ENCODE data around the gene CCDC88C.

CCDC88C gene

GRCh38 chr14:91326514-91327249 lies 90.9 kb downstream of the CCDC88C start:
- no peak for DNase-seq

GRCh38 chr14:91324606-91325575 lies 92.7 kb downstream of the CCDC88C start:
- no peak for DNase-seq

DNA sequence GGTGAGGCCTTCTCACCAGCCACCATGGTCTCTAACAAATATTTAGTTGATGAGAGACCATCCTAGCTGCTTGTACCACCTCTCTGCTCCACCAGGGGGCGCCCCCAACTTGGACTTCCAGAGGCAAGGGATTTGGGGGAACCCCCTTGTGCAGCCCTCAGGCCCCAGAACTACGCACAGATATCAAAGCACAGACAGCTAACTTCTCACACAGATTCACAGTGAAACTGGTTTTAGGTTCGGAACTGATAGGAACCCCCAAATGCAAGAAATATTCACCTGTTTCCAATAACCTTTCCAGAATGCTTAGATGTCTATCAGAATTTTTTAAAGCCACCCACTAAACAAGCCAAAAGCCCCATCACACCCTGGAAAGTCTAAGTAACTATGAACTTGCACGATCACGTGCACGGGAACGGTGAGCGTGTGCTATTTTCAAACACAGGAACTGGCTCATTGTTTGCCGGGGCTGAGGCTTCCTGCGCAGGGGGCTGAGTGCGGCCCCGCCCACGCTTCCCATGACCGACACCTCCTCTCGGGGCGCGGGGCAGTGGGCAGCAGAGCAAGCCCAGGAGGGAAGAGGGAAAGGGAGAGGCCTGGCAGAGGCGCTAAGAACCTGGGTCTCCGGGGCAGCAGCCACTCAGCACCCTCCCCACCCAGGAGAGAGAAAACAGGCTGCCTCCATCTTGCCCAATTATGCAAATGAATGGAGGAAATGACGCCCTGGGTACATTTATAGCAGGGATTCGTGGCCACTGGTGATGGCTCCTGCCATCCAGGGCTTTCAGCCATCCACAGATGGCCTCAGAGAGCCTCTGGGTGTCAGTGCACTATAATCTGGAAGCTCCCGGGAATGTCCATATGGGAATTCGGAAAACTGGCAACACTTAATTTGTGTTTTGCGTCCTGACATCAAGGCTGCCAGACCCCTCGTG lies 93.7 kb downstream of the CCDC88C start:
- DNase-seq: peak; percentile 95

DNA sequence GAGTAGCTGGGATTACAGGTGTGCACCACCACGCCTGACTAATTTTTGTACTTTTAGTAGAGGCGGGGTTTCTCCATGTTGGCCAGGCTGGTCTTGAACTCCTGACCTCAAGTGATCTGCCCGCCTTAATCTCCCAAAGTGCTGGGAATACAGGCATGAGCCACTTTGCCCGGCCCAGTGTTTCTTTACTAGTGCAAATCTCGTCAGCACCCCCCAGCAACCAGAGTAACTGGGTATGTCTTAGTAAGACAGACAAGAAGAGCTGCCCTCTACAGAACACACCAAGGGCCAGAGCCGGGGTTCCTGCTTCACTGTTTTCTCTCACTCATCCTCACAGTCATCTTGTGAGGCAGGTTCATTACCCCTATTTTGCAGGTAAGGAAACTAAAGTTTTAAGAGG lies 94.6 kb downstream of the CCDC88C start:
- no peak for DNase-seq

- no peak for DNase-seq
Observed at GRCh38 chr14:91322623-91323022, 95.0 kb downstream of the CCDC88C start.

GRCh38 chr14:91321131-91321530 lies 96.5 kb downstream of the CCDC88C start:
- no peak for DNase-seq

DNA sequence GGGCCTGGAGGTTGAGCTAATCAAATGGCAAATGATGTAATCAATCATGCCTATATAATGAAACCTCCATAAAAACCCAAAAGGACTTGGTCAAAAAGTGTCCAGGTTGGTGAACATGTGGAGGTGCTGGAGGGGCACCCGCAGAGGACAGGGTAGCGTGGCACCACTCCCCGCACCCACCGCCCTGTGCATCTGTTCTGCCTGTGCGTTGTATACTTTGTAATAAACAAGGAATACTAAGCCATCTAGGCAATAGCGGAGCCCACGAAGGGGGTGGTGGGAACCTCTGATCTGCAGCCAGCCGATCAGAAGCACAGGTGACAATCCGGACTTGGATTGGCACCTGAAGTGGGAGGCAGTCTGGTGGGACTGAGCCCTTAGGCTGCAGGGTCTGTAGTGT lies 97.4 kb downstream of the CCDC88C start:
- no peak for DNase-seq

DNA sequence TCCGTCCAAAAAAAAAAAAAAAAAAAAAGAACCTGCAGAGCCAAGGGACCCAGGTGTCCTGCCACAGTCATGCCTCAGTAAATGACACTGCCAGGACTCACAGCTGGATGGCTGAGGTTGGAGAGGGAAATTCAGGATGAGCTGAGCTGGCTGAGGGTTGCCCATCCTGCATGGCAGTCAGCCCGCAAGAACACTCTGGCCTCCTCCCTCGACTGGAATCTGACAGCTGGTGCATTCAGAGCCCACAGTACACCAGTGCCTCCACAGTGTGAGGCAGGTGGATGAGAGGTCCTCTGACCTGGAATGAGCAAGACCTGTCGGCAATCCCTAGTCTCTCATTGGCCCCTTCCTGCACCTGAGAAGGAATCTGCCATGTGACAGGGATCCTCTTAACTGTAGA lies 98.7 kb downstream of the CCDC88C start:
- no peak for DNase-seq

DNA sequence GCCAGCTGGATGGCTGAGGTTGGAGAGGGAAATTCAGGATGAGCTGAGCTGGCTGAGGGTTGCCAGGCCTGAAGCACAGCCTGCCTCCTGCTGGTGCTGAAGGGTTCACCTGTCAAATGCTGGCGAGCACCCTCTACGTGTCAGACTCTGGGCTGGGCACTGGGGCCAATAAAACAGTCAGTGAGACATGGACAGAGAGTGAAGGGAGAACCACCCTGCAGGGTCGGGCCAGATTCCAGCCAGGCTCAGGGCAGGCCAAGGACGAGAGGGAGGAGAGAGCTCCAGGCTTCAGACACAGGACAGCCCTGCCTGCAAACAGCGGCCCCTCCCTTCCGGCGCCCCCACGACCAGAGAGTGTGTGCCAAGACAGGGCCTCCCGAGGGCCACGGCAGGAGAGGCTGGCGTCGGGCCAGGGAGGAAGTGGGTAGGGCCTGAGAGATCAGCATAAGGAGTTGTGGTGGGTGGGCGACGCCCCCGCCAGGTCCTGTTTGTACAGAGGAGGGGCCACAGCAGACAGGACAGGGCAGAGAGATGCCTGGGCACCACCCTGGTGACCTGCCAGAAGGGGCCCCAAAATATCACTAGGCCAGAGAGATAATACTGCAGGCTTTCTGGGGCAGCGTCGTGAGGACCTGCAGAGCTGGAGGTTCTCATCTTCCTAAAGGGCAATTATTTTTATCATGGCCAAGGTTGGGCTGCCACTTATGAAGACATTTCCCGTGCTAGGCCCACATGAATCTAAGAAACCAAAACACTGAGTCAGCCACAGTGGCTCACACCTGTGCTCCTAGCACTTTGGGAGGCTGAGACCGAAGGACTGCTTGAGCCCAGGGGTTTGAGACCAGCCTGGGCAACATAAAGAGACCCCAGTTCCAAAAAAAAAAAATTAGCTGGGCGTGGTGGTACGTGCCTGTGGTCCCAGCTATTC lies 100.0 kb downstream of the CCDC88C start:
- peak; percentile 82 for DNase-seq

DNA sequence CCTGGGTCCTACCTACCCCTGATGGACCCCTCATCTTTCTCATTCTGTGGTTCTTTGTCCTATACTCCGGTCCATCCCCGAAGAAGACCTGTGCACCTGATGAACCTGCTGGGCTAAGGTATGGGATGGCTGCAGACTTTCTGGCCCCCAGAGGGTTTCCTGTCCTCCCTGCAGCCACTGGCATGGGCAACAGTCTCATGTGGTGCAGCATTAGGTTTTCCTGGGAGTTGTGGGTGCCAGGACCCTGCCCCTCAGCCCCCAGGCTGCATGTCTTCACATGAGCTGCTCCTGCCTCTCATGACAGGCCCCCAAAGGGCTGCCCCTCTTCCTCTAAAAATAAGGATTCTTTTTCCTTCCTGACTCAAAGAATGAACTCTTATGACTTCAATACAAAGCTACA lies 100.9 kb downstream of the CCDC88C start:
- DNase-seq: no peak

- DNase-seq: peak; percentile 92
Observed at GRCh38 chr14:91315844-91316267, 101.8 kb downstream of the CCDC88C start.

DNA sequence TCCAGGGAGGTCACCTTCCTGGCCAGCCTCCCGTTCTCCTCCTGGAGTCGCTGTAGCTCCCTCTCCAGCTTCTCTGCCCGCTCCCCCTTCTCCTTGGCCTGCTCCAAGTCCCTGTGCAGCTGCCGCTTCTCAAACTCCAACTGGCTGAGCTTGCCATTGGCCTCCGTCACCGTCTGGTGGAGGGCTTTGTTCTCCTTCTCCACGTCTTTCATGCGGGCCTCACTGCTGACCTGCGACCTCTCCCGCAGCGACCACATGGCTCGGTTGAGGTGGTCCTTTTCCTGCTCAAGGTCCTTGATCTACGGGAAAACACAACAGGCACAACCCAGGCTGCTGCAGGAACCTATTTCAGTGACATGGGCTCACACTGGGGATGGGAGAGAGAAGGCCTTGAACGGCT lies 103.8 kb downstream of the CCDC88C start:
- no peak for DNase-seq

DNA sequence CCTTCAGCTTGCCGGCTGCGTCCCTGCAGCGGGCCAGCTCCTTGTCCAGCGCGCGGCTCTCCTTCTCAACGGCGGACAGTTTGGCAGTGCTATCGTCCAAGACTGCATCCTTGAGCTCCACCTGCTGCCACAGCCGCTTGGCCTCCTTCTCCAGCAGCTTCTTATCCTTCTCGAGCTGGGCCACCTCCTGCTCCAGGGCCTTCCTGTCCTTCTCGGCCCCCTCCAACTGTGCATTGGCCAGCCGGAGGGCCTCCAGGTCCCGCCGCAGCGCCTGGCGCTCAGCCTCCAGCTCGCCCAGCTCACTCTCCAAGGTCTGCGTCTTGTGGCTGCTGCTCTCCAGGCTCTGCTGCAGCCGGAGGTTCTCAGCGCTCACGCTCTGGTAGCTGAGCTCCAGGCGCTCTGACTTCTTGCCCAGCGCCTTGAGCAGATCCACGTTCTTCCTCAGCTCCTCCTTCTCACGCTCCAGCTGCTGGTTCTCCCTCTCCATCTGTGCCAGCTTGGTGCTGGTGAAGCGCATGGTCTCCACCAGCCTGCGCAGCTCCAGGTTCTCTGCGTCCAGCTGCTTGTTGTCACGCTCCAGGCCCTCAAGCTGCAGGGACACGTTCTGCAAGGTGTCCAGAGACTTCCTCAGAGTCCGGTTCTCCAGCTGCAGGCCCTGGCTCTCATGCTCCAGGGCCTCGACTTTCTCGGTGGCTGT lies 104.3 kb downstream of the CCDC88C start:
- no peak for DNase-seq

DNA sequence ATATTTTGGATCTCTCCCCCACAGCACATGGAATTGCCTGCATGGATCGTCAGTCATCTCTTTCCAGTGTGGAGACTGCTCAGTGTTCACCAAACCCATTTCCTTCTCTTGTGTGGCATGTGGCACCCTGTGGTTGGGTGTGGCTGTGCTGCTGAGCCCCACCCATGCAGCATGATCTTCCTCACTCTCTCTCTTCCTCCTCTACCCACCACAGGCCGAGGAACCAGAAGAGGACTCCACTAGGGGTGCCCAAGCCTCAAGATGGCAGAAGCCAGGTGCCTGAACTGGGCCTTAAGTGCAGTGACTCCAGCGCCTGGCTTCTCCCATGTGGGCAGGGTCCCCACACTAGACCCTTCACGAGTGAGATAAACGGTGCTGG lies 106.3 kb downstream of the CCDC88C start:
- DNase-seq: peak; percentile 51

- DNase-seq: no peak
Observed at GRCh38 chr14:91310606-91311283, 106.9 kb downstream of the CCDC88C start.

DNA sequence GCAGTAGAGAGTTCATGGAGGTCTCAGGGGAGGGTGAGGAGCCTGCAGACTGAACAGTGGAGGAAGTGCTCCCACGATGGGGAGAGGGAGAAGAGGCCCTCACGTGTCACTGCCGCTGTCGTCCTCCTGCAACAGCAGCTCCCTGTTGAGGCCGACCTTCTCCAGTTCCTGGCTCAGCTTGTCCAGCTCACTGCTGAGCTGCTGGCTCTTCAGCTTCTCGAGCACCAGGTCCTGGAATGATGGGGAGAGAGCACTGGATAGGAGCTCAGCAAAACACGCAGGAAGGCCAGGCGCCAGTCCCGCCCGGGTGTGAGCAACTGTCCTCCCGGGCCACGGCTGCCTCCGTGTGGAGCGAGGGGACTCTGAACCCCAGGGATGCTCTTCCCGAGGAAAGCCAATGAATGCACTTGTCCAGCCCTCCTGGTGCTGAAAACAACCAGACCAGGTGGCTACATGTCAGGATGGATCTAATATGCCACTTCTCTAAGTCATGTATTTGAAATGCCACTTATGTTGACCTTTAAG lies 107.8 kb downstream of the CCDC88C start:
- DNase-seq: no peak

DNA sequence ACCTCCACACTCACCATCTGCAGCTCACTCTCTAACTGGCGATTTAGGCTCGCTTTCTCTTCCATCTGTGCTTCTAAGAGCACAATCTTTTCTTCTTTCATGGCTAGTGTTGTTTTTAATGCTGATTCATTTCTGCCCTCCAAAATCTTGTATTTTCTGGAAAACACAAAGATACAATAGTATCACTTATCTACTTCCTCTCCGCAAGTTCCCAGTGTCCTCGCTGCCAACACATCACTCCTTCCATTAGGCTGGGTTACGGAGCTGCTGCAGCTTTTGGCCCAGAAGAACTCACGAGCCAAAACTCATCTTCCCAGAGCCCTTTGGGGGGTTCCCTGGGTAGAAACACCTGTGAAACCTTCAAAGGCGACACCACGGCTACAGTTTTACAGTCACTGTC lies 109.3 kb downstream of the CCDC88C start:
- DNase-seq: no peak

- DNase-seq: no peak
Observed at GRCh38 chr14:91307652-91308051, 110.0 kb downstream of the CCDC88C start.

DNA sequence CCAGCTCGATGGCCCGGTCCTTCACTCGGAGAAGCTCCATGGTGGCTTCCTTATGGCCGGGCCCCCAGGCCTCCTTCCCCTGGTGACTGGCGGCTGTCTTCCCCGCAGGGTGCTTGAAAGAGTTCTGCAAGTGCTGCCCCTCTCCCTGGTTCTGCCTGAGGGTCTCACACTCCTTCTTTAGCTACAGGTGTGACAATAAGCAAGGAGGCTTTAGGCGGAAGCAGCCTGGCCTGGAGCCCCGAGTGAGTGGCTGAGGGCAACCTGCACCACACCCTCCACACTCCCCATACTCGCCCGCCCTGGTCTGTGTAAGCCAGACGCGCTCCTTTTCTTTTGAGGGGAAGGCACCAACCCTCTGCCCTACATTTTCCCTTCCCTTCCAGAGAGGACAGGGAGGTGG lies 110.6 kb downstream of the CCDC88C start:
- DNase-seq: no peak

DNA sequence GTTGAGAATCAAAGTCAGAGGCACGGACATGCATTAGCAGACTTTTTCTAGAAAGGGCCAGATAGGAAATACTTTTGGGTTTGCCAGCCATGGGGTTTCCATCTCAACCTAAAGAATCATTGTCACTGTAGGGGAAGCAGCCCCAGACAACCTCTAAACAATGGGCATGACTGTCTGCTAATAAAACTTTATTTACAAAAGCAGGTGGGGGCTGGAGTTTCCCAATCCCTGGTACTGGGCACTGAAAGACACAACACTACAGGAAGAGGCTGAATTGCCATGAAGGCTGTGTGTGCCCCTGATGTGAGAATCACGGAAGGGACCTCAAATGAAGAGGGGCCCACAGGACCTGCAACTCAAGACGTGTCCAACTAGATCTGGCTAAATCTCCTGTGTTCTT lies 111.1 kb downstream of the CCDC88C start:
- DNase-seq: no peak

Measured in stimulated activated CD4-positive, alpha-beta T cell treated with anti-CD3 and anti-CD28 coated beads, Interleukin-1b, Interleukin-23, amount 100 ng/mL, for 48 hours (primary cell).